ENCODE measurements around the gene GPR15LG.

- TF ChIP-seq POLR2A (IDR thresholded peaks at IDR 0.05; ENCODE audit: low read depth, low read length) (no peak), CTCF (IDR thresholded peaks at IDR 0.05; ENCODE audit: extremely low read depth in 1 of 2, insufficient read depth in 1 of 2, low read depth in 1 of 2, low read length in 2 of 2) (no peak), MAX (IDR thresholded peaks at IDR 0.05; ENCODE audit: insufficient read depth, insufficient read length) (no peak), POLR2AphosphoS5 (IDR thresholded peaks at IDR 0.05; ENCODE audit: insufficient read depth, low read depth, low read length) (no peak), EZH2 (IDR thresholded peaks at IDR 0.05; ENCODE audit: borderline replicate concordance, low read depth, low read length, severe bottlenecking) (no peak)
Observed at GRCh38 chr10:84184517-84184916, 10.9 kb downstream of the GPR15LG start.

All from endothelial cell of umbilical vein (primary cell).